Progenitor cell of endocrine pancreas (in vitro differentiated cells): ENCODE data around the gene EGFR. TPM values are rescaled to one million over a fixed set of nuclear protein-coding genes. Genes with fewer than 3 reads are reported as not detected.

Experiments used
- DNase-seq: peaks from one replicate; pipeline ENCODE4 v3.0.0; 2021; ENCODE audit warnings: low spot score; ENCODE audit not compliant: unreplicated experiment
- H3K27ac Mint-ChIP-seq: 2 replicates; pipeline ENCODE4 v1.8.0; 2021; ENCODE audit warnings: mild to moderate bottlenecking, moderate library complexity, mixed read lengths
- H3K27me3 Mint-ChIP-seq: 2 replicates; pipeline ENCODE4 v1.8.0; 2021; ENCODE audit warnings: mixed read lengths
- H3K36me3 Mint-ChIP-seq: 2 replicates; pipeline ENCODE4 v1.8.0; 2022; ENCODE audit warnings: mixed read lengths; ENCODE audit not compliant: insufficient read depth
- H3K4me1 Mint-ChIP-seq: 2 replicates; pipeline ENCODE4 v1.8.0; 2021; ENCODE audit warnings: low read depth, mixed read lengths
- H3K4me3 Mint-ChIP-seq: 2 replicates; pipeline ENCODE4 v1.8.0; 2021; ENCODE audit warnings: low read depth, mild to moderate bottlenecking, moderate library complexity, mixed read lengths
- H3K9me3 Mint-ChIP-seq: 2 replicates; pipeline ENCODE4 v1.8.0; 2021; ENCODE audit warnings: low read depth, mixed read lengths
- CTCF ChIP-seq: fragments of 200-600 bp; sonication (generic); IDR thresholded peaks from one replicate; pipeline ENCODE4 v1.5.0; 2021; ENCODE audit warnings: antibody characterized with exemption, mild to moderate bottlenecking; ENCODE audit not compliant: unreplicated experiment
- total RNA-seq: library from RNA; stranded (reverse); gene quantifications from 2 replicates; pipeline ENCODE4 v1.2.1, GENCODE V29; 2021

EGFR gene
- total RNA-seq, 1 donor from 2014 or later, result 43.8 TPM

- TF ChIP-seq CTCF, result no peak
- no peaks in the 10 kb centered on the region for H3K9me3 Mint-ChIP-seq
- peaks cover 3% of the 10 kb centered on the region for H3K27me3 Mint-ChIP-seq
- no peak overlapping the region for H3K4me3 Mint-ChIP-seq
- no peak for DNase-seq
- no peak overlapping the region for H3K27ac Mint-ChIP-seq
- H3K4me1 Mint-ChIP-seq, result no peaks in the 10 kb centered on the region
- no peaks in the 10 kb centered on the region for H3K36me3 Mint-ChIP-seq
Measured at GRCh38 chr7:54995610-54996363, 23.0 kb upstream of the EGFR start.

- H3K36me3 Mint-ChIP-seq, result no peaks in the 10 kb centered on the region
- no peak overlapping the region for H3K4me3 Mint-ChIP-seq
- no peaks in the 10 kb centered on the region for H3K9me3 Mint-ChIP-seq
Measured at GRCh38 chr7:54996391-54996790, 22.4 kb upstream of the EGFR start.

GRCh38 chr7:55004579-55004978 lies 14.2 kb upstream of the EGFR start:
- Mint-ChIP-seq H3K4me1 (no peaks in the 10 kb centered on the region), H3K27me3 (peaks cover 14% of the 10 kb centered on the region), H3K36me3 (no peaks in the 10 kb centered on the region), H3K4me3 (no peak overlapping the region), H3K9me3 (no peaks in the 10 kb centered on the region), H3K27ac (no peak overlapping the region)
- DNase-seq, result no peak
- no peak for TF ChIP-seq CTCF

More at GRCh38 chr7:54996391-54996790, 22.4 kb upstream of the EGFR start:
- H3K27ac Mint-ChIP-seq, result no peak overlapping the region
- no peak for TF ChIP-seq CTCF
- H3K27me3 Mint-ChIP-seq, result peaks cover 3% of the 10 kb centered on the region
- no peaks in the 10 kb centered on the region for H3K4me1 Mint-ChIP-seq
- DNase-seq, result no peak

- DNase-seq, result no peak
- H3K4me1 Mint-ChIP-seq, result no peaks in the 10 kb centered on the region
- H3K27ac Mint-ChIP-seq, result no peak overlapping the region
- H3K4me3 Mint-ChIP-seq, result no peak overlapping the region
- H3K36me3 Mint-ChIP-seq, result no peaks in the 10 kb centered on the region
- no peak for TF ChIP-seq CTCF
- H3K9me3 Mint-ChIP-seq, result no peaks in the 10 kb centered on the region
- peaks cover 14% of the 10 kb centered on the region for H3K27me3 Mint-ChIP-seq
Measured at GRCh38 chr7:55005241-55005851, 13.5 kb upstream of the EGFR start.

GRCh38 chr7:55006499-55006898 lies 12.3 kb upstream of the EGFR start:
- DNase-seq, result no peak
- TF ChIP-seq CTCF, result no peak
- Mint-ChIP-seq H3K36me3 (no peaks in the 10 kb centered on the region), H3K4me1 (no peaks in the 10 kb centered on the region), H3K4me3 (no peak overlapping the region), H3K9me3 (no peaks in the 10 kb centered on the region), H3K27me3 (peaks cover 11% of the 10 kb centered on the region), H3K27ac (no peak overlapping the region)
